Ectodermal cell (in vitro differentiated cells): ENCODE results near the gene XRCC1.
"Not testable (repeated sequence)": the region's sequence is repeated elsewhere in the genome, so short reads cannot be mapped to it uniquely, and the experiment has no call there.

Source experiments
- H3K27ac ChIP-seq: 2 replicates; pipeline ENCODE4 v1.7.0; 2013; ENCODE audit warnings: mild to moderate bottlenecking, low read depth, low read length; ENCODE audit not compliant: insufficient read depth, poor library complexity, severe bottlenecking
- H3K27me3 ChIP-seq: 2 replicates; pipeline ENCODE4 v1.7.0; 2013; ENCODE audit warnings: mild to moderate bottlenecking, low read length; ENCODE audit not compliant: insufficient read depth, control insufficient read depth, poor library complexity, severe bottlenecking
- H3K36me3 ChIP-seq: one replicate; pipeline ENCODE4 v1.7.0; 2013; ENCODE audit warnings: low read length; ENCODE audit not compliant: control insufficient read depth, insufficient read depth
- H3K4me1 ChIP-seq: one replicate; pipeline ENCODE4 v1.7.0; 2013; ENCODE audit warnings: low read length; ENCODE audit not compliant: control insufficient read depth, insufficient read depth
- H3K4me3 ChIP-seq: 2 replicates; pipeline ENCODE4 v1.7.0; 2013; ENCODE audit warnings: low read depth, low read length, control low read depth; ENCODE audit not compliant: insufficient read depth
- H3K9me3 ChIP-seq: 2 replicates; pipeline ENCODE4 v1.7.0; 2013; ENCODE audit warnings: mild to moderate bottlenecking, low read length, moderate library complexity; ENCODE audit not compliant: control insufficient read depth
- WGBS, 2 experiments: methylation state at CpG; one replicate each; pipeline ENCODE4 v1.1.7; 2013; ENCODE audit warnings: missing lambda C conversion rate in 2 of 2; 5-methylcytosine and 5-hydroxymethylcytosine counted together

Gene XRCC1

GRCh38 chr19:43561139-43561970 lies 14.0 kb downstream of the XRCC1 start:
- WGBS, 2 experiments: 95% methylated on average over 12 of the region's 12 CpGs

GRCh38 chr19:43560687-43561086 lies 14.6 kb downstream of the XRCC1 start:
- H3K4me1 ChIP-seq: no peaks in the 10 kb centered on the region
- H3K27ac ChIP-seq: no peak overlapping the region
- peaks cover 4% of the 10 kb centered on the region for H3K36me3 ChIP-seq
- no peak overlapping the region for H3K4me3 ChIP-seq
- WGBS, 2 experiments: 90 to 92% methylated on average over 6 of the region's 6 CpGs
- H3K9me3 ChIP-seq: no peaks in the 10 kb centered on the region
- no peaks in the 10 kb centered on the region for H3K27me3 ChIP-seq

More at GRCh38 chr19:43561139-43561970, 14.0 kb downstream of the XRCC1 start:
- Histone ChIP-seq H3K4me1 (no peaks in the 10 kb centered on the region), H3K27me3 (no peaks in the 10 kb centered on the region), H3K9me3 (no peaks in the 10 kb centered on the region), H3K36me3 (peaks cover 4% of the 10 kb centered on the region), H3K4me3 (no peak overlapping the region), H3K27ac (no peak overlapping the region)

- WGBS, 2 experiments: 41 to 45% methylated on average over 8 of the region's 8 CpGs
- Histone ChIP-seq H3K4me3 (no peak overlapping the region), H3K36me3 (peaks cover 33% of the 10 kb centered on the region)
These were observed 20.0 kb downstream of the XRCC1 start for GRCh38 chr19:43555185-43555770.

GRCh38 chr19:43554317-43554895 lies 20.9 kb downstream of the XRCC1 start:
- WGBS, 2 experiments: 96 to 97% methylated on average over 15 of the region's 15 CpGs
- H3K4me1 ChIP-seq: no peaks in the 10 kb centered on the region
- no peaks in the 10 kb centered on the region for H3K9me3 ChIP-seq
- no peak overlapping the region for H3K4me3 ChIP-seq
- peaks cover 41% of the 10 kb centered on the region for H3K36me3 ChIP-seq
- no peaks in the 10 kb centered on the region for H3K27me3 ChIP-seq
- H3K27ac ChIP-seq: no peak overlapping the region

More at GRCh38 chr19:43555185-43555770, 20.0 kb downstream of the XRCC1 start:
- Histone ChIP-seq H3K9me3 (no peaks in the 10 kb centered on the region), H3K4me1 (no peaks in the 10 kb centered on the region), H3K27me3 (no peaks in the 10 kb centered on the region), H3K27ac (no peak overlapping the region)

- no peaks in the 10 kb centered on the region for H3K27me3 ChIP-seq
- H3K4me3 ChIP-seq: no peak overlapping the region
- no peaks in the 10 kb centered on the region for H3K4me1 ChIP-seq
- no peaks in the 10 kb centered on the region for H3K9me3 ChIP-seq
- peaks cover 45% of the 10 kb centered on the region for H3K36me3 ChIP-seq
- no peak overlapping the region for H3K27ac ChIP-seq
- 97% methylated on average over 4 of the region's 4 CpGs for WGBS, 2 experiments
These were observed 21.7 kb downstream of the XRCC1 start for GRCh38 chr19:43553656-43554055.

GRCh38 chr19:43552616-43553015 lies 22.7 kb downstream of the XRCC1 start:
- no peaks in the 10 kb centered on the region for H3K9me3 ChIP-seq
- H3K4me1 ChIP-seq: no peaks in the 10 kb centered on the region
- H3K27ac ChIP-seq: no peak overlapping the region
- WGBS, 2 experiments: 79 to 87% methylated on average over 3 of the region's 3 CpGs
- H3K27me3 ChIP-seq: no peaks in the 10 kb centered on the region
- H3K36me3 ChIP-seq: peaks cover 46% of the 10 kb centered on the region
- H3K4me3 ChIP-seq: no peak overlapping the region

- Histone ChIP-seq H3K9me3 (no peaks in the 10 kb centered on the region), H3K27ac (no peak overlapping the region), H3K4me3 (no peak overlapping the region), H3K27me3 (no peaks in the 10 kb centered on the region), H3K36me3 (peaks cover 48% of the 10 kb centered on the region), H3K4me1 (no peaks in the 10 kb centered on the region)
- WGBS, 2 experiments: 77 to 78% methylated on average over 3 of the region's 3 CpGs
These were observed 23.2 kb downstream of the XRCC1 start for GRCh38 chr19:43552198-43552450.

GRCh38 chr19:43551399-43552197 lies 23.7 kb downstream of the XRCC1 start:
- Histone ChIP-seq H3K27ac (no peak overlapping the region), H3K9me3 (no peaks in the 10 kb centered on the region), H3K4me3 (no peak overlapping the region), H3K4me1 (no peaks in the 10 kb centered on the region), H3K36me3 (peaks cover 51% of the 10 kb centered on the region), H3K27me3 (no peaks in the 10 kb centered on the region)
- 91 to 92% methylated on average over 23 of the region's 23 CpGs for WGBS, 2 experiments

- Histone ChIP-seq H3K36me3 (peaks cover 48% of the 10 kb centered on the region), H3K4me1 (no peaks in the 10 kb centered on the region), H3K27me3 (no peaks in the 10 kb centered on the region), H3K9me3 (no peaks in the 10 kb centered on the region), H3K4me3 (no peak overlapping the region), H3K27ac (no peak overlapping the region)
- whole genome bisulfite sequencing, 2 experiments: 98% methylated on average over 2 of the region's 2 CpGs
These were observed 26.6 kb downstream of the XRCC1 start for GRCh38 chr19:43548706-43549105.

- not testable (repeated sequence) for H3K4me1 ChIP-seq, H3K27ac ChIP-seq, H3K27me3 ChIP-seq, H3K9me3 ChIP-seq, H3K4me3 ChIP-seq
- 90 to 99% methylated on average over 2 to 15 of the region's 24 CpGs for WGBS, 2 experiments
- H3K36me3 ChIP-seq: peaks cover 55% of the 10 kb centered on the region
These were observed 27.4 kb downstream of the XRCC1 start for GRCh38 chr19:43547926-43548325.
